ENCODE data around the gene GSK3A. TPM values are rescaled to one million over a fixed set of nuclear protein-coding genes. Genes with fewer than 3 reads are reported as not detected.

The GSK3A gene
- total and polyA plus RNA-seq, 2 donors (not counting 1 experiment from before 2014, with no cell fraction given): 38.5 to 42.0 TPM

- no peaks in the 10 kb centered on the region for H3K9me3 Mint-ChIP-seq (ENCODE audit: insufficient read depth)
- H3K4me3 Mint-ChIP-seq: peak overlapping the region; percentile 92
- peaks cover 1 to 38% of the 10 kb centered on the region in 2 experiments for H3K36me3 ChIP-seq (replicated peaks in 1 of 2; ENCODE audit: control extremely low read depth in 1 of 2, control insufficient read depth in 1 of 2, extremely low read depth in 1 of 2, insufficient read depth in 2 of 2, low read length in 1 of 2)
- peak overlapping the region; percentile 93 for H3K27ac Mint-ChIP-seq
- ATAC-seq (ENCODE audit: low read depth) (no peak), DNase-seq (peak; percentile 67)
- peak overlapping the region in 4 of 5 experiments; percentile 49 to 72 (median 67) for H3K4me3 ChIP-seq (ENCODE audit: control extremely low read depth in 1 of 5, extremely low read depth in 1 of 5, insufficient read depth in 1 of 5, low read depth in 2 of 5, low read length in 4 of 5)
- H3K79me2 ChIP-seq (ENCODE audit: control insufficient read depth, insufficient read depth, low read length): peaks cover 18% of the 10 kb centered on the region
- intact Hi-C loops (cut with micrococcal nuclease): no loop called here
- ChIA-PET CTCF (interaction anchor here (0.6 to 1.5 kb wide), 5 partner anchors 11 to 177 kb away, joined by 3 to 5 read pairs (median 4); partner anchors contain the start of genes PAFAH1B3 and PRR19), POLR2A (interaction anchor here (0.6 to 3.8 kb wide), 4 partner anchors 15 to 172 kb away, joined by 3 to 12 read pairs (median 6); partner anchors contain the start of genes PAFAH1B3 and PRR19)
- no peak overlapping the region for H2AFZ ChIP-seq (ENCODE audit: insufficient read depth, low read depth, low read length, poor library complexity, severe bottlenecking)
- no peaks in the 10 kb centered on the region for H3K27me3 Mint-ChIP-seq
- peaks cover 42 to 52% of the 10 kb centered on the region in 2 donors for H3K4me1 ChIP-seq (ENCODE audit: control insufficient read depth in 2 of 2, insufficient read depth in 2 of 2, low read length in 2 of 2)
- peak overlapping the region; percentile 100 for H3K4me2 ChIP-seq (replicated peaks; ENCODE audit: low read depth, low read length, poor library complexity, severe bottlenecking)
- no peaks in the 10 kb centered on the region for H3K9me3 ChIP-seq (ENCODE audit: control extremely low read depth in 1 of 3, control insufficient read depth in 2 of 3, insufficient read depth in 1 of 3, low read length in 2 of 3)
- peaks cover 21% of the 10 kb centered on the region for H3K4me1 Mint-ChIP-seq
- WGBS (ENCODE audit: insufficient coverage): no CpG with 5 or more reads among the region's 5 CpGs
- H3K27me3 ChIP-seq (replicated peaks in 1 of 4; ENCODE audit: control extremely low read depth in 1 of 4, control insufficient read depth in 3 of 4, insufficient read depth in 4 of 4, low read length in 3 of 4): no peaks in the 10 kb centered on the region
- H3K9ac ChIP-seq (ENCODE audit: low read length): peak overlapping the region; percentile 74
- peak overlapping the region; percentile 32 to 51 for H3K27ac ChIP-seq (ENCODE audit: low read length in 2 of 2)
- no peak for TF ChIP-seq EZH2 (IDR thresholded peaks at IDR 0.05; ENCODE audit: borderline replicate concordance, insufficient read depth, low read depth, low read length, poor library complexity, severe bottlenecking)
- TF ChIP-seq CTCF (IDR thresholded peaks at IDR 0.05): no peak
- H4K20me1 ChIP-seq (ENCODE audit: control insufficient read depth, insufficient read depth, low read length, poor library complexity, severe bottlenecking): peaks cover 36% of the 10 kb centered on the region
Observed at GRCh38 chr19:42285541-42285941, 43.1 kb upstream of the GSK3A start.
